NK-92 treated with Interleukin-12 subunit alpha and Interleukin-12 subunit beta, amount 100 ng/mL, for 24 hours (cell line): Measurements from ENCODE around the gene TMEM179.

Source experiments
- DNase-seq: peaks from one replicate; lab custom pipeline; 2025; lab: John Stamatoyannopoulos, UW

The TMEM179 gene

GRCh38 chr14:104555430-104556255 is 48.9 kb downstream of the TMEM179 start:
- no peak for DNase-seq

- no peak for DNase-seq
Measured at GRCh38 chr14:104554608-104555429, 49.8 kb downstream of the TMEM179 start.

- DNase-seq, result no peak
Measured at GRCh38 chr14:104554088-104554607, 50.4 kb downstream of the TMEM179 start.

GRCh38 chr14:104553166-104554087 is 51.1 kb downstream of the TMEM179 start:
- no peak for DNase-seq

GRCh38 chr14:104552738-104553125 is 51.8 kb downstream of the TMEM179 start:
- DNase-seq, result no peak

GRCh38 chr14:104551851-104552737 is 52.5 kb downstream of the TMEM179 start:
- DNase-seq, result no peak

GRCh38 chr14:104550861-104551728 is 53.5 kb downstream of the TMEM179 start:
- no peak for DNase-seq

GRCh38 chr14:104550340-104550860 is 54.2 kb downstream of the TMEM179 start:
- no peak for DNase-seq

GRCh38 chr14:104549536-104550339 is 54.8 kb downstream of the TMEM179 start:
- DNase-seq, result no peak

GRCh38 chr14:104548802-104549535 is 55.6 kb downstream of the TMEM179 start:
- no peak for DNase-seq

- no peak for DNase-seq
Measured at GRCh38 chr14:104547998-104548700, 56.4 kb downstream of the TMEM179 start.

- no peak for DNase-seq
Measured at GRCh38 chr14:104547310-104547997, 57.1 kb downstream of the TMEM179 start.

GRCh38 chr14:104546591-104547309 is 57.8 kb downstream of the TMEM179 start:
- DNase-seq, result no peak

GRCh38 chr14:104545942-104546501 is 58.5 kb downstream of the TMEM179 start:
- no peak for DNase-seq

- no peak for DNase-seq
Measured at GRCh38 chr14:104545151-104545941, 59.2 kb downstream of the TMEM179 start.
